ENCODE results near the gene TAP2. TPM values are rescaled to one million over a fixed set of nuclear protein-coding genes. Genes with fewer than 3 reads are reported as not detected.

Gene TAP2
- total and polyA plus RNA-seq, 2 of the 13 experiments (the other 11 are each of a cell fraction or from before 2014, with no cell fraction given) = 10.3 to 17.6 TPM

DNA sequence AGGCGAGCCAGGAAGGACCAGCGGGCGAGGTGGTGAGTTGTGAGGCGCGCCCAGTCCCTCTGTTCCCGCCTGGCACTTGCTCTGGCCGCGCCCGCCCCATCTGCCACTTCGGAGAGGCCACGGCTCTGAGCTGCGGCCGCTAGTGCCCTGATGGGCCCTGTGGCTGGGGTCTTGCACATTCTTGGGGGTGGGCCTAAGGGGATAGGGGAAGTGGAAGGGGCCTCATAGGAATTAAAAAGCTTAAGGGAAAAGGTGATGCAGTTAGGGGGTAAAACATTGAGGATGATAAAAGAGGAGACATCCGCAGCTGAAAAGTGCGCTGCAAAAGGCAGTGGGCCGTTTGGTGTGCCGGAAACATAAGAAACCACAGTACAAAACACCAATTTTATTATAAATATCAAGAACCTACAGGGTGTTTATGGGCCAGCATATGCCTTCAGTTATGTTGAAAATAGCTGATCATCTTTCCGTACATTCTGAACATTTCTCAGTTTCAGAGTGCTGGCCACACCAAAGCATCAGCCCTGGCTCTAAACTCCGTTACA is 6.4 kb upstream of the TAP2 start (continued):
- TF ChIP-seq, protein P1, sequence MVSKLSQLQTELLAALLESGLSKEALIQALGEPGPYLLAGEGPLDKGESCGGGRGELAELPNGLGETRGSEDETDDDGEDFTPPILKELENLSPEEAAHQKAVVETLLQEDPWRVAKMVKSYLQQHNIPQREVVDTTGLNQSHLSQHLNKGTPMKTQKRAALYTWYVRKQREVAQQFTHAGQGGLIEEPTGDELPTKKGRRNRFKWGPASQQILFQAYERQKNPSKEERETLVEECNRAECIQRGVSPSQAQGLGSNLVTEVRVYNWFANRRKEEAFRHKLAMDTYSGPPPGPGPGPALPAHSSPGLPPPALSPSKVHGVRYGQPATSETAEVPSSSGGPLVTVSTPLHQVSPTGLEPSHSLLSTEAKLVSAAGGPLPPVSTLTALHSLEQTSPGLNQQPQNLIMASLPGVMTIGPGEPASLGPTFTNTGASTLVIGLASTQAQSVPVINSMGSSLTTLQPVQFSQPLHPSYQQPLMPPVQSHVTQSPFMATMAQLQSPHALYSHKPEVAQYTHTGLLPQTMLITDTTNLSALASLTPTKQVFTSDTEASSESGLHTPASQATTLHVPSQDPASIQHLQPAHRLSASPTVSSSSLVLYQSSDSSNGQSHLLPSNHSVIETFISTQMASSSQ (IDR thresholded peaks at IDR 0.05; ENCODE audit: low read depth) = no peak
- TF ChIP-seq, protein P1 (CRISPR knock-in tag; IDR thresholded peaks at IDR 0.05; ENCODE audit: borderline replicate concordance) = no peak
- TF ChIP-seq ZBTB38 (CRISPR knock-in tag; IDR thresholded peaks at IDR 0.05) (no peak), NONO (IDR thresholded peaks at IDR 0.05) (no peak), NONO (CRISPR knock-in tag; conservative IDR thresholded peaks at IDR 0.05) (no peak), NFE2L1 (CRISPR knock-in tag; IDR thresholded peaks at IDR 0.05; ENCODE audit: borderline replicate concordance) (no peak), ZNF136 (CRISPR knock-in tag; IDR thresholded peaks at IDR 0.05; ENCODE audit: low read depth) (no peak), ZC3H4 (CRISPR knock-in tag; IDR thresholded peaks at IDR 0.05; ENCODE audit: borderline replicate concordance) (no peak), MAFK (conservative IDR thresholded peaks at IDR 0.05 in 1 of 2, IDR thresholded peaks at IDR 0.05 in 1 of 2; ENCODE audit: low read length in 2 of 2) (no peak), HMGXB3 (CRISPR knock-in tag; IDR thresholded peaks at IDR 0.05; ENCODE audit: borderline replicate concordance) (0 out of 2 replicates have a peak, but pooled peaks have one; percentile 14), ZNF678 (CRISPR knock-in tag; IDR thresholded peaks at IDR 0.05) (no peak), CBX1 (IDR thresholded peaks at IDR 0.05; ENCODE audit: low read depth) (no peak), IKZF4 (CRISPR knock-in tag; IDR thresholded peaks at IDR 0.05; ENCODE audit: borderline replicate concordance, low read depth, not compliant biosample characterization) (peak; percentile 6)
- TF ChIP-seq, protein P2, sequence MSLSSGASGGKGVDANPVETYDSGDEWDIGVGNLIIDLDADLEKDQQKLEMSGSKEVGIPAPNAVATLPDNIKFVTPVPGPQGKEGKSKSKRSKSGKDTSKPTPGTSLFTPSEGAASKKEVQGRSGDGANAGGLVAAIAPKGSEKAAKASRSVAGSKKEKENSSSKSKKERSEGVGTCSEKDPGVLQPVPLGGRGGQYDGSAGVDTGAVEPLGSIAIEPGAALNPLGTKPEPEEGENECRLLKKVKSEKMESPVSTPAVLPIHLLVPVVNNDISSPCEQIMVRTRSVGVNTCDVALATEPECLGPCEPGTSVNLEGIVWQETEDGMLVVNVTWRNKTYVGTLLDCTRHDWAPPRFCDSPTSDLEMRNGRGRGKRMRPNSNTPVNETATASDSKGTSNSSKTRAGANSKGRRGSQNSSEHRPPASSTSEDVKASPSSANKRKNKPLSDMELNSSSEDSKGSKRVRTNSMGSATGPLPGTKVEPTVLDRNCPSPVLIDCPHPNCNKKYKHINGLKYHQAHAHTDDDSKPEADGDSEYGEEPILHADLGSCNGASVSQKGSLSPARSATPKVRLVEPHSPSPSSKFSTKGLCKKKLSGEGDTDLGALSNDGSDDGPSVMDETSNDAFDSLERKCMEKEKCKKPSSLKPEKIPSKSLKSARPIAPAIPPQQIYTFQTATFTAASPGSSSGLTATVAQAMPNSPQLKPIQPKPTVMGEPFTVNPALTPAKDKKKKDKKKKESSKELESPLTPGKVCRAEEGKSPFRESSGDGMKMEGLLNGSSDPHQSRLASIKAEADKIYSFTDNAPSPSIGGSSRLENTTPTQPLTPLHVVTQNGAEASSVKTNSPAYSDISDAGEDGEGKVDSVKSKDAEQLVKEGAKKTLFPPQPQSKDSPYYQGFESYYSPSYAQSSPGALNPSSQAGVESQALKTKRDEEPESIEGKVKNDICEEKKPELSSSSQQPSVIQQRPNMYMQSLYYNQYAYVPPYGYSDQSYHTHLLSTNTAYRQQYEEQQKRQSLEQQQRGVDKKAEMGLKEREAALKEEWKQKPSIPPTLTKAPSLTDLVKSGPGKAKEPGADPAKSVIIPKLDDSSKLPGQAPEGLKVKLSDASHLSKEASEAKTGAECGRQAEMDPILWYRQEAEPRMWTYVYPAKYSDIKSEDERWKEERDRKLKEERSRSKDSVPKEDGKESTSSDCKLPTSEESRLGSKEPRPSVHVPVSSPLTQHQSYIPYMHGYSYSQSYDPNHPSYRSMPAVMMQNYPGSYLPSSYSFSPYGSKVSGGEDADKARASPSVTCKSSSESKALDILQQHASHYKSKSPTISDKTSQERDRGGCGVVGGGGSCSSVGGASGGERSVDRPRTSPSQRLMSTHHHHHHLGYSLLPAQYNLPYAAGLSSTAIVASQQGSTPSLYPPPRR (CRISPR knock-in tag; IDR thresholded peaks at IDR 0.05; ENCODE audit: borderline replicate concordance) = no peak
- TF ChIP-seq, protein P3, sequence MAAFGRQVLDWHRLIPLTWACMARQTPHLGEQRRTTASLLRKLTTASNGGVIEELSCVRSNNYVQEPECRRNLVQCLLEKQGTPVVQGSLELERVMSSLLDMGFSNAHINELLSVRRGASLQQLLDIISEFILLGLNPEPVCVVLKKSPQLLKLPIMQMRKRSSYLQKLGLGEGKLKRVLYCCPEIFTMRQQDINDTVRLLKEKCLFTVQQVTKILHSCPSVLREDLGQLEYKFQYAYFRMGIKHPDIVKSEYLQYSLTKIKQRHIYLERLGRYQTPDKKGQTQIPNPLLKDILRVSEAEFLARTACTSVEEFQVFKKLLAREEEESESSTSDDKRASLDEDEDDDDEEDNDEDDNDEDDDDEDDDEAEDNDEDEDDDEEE (CRISPR knock-in tag; IDR thresholded peaks at IDR 0.05) = no peak
